HG02642 (cell line): ENCODE data around the gene SLC29A4.

Source experiments
- ATAC-seq: cut with Tn5 transposase; IDR thresholded peaks from one replicate; pipeline ENCODE4 v1.9.1; 2021; ENCODE audit warnings: mild to moderate bottlenecking; ENCODE audit not compliant: unreplicated experiment, poor library complexity

SLC29A4 gene

DNA sequence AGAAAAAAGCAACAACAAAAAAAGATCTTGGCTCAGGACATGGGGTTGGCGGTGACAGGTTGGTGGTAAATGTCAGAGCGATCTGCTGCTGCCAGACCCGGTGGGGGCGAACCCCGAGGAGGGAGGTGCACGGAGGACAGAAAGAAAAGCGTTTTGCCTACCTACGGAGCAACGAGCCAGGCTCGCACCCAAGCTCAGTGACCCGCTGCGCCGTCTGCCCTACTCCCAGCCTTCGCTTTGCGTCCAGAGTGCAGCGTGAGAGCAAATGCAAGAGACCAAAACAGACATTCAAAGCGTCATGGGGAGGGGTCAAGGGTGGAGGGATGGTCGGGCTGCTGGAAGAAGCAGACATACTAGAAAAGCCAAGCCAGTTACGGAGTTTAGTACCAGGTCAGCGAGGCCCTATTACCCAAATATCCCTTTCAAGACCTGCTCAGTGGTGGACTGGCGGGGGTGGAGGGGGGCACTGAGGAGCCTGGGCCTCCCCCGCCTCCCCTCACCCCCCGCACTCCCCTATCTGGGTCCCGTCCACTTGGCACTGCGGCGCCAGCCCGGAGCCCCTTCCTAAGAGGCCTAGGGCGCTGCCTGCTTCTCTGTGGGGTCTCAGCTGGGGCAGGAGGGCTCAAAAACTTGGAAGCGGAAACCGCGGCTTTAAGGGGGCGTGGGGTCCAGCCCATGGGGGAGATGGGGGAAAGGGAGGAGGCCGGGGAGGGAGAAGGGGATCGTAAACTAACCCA is 66.9 kb downstream of the SLC29A4 start:
- ATAC-seq = no peak

DNA sequence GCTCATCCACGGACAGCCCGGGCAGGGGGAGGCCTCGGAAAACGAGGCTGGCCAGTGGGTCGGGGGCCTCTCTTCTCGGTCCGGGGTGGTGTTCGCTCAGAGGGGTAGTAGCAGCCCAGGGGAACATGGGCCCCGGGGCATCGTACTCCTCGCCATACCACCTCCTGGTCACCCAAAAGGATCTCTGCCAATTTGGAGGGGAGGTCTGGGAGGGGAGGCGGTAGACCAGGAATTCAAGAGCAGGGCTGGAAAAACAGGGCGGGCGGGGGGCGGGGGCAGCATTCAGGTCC is 67.4 kb downstream of the SLC29A4 start:
- no peak for ATAC-seq

- no peak for ATAC-seq
Measured at GRCh38 chr7:5350600-5351385, 68.0 kb downstream of the SLC29A4 start.

GRCh38 chr7:5351507-5352265 is 68.9 kb downstream of the SLC29A4 start:
- ATAC-seq = no peak

- no peak for ATAC-seq
Measured at GRCh38 chr7:5352440-5353010, 69.8 kb downstream of the SLC29A4 start.

GRCh38 chr7:5354460-5355232 is 71.9 kb downstream of the SLC29A4 start:
- ATAC-seq = no peak
